NCI-H2171 (cell line): ENCODE data around the gene CCDC157.

Experiments
- DNase-seq: peaks from one replicate; lab custom pipeline; 2025; lab: John Stamatoyannopoulos, UW

CCDC157 gene

DNA sequence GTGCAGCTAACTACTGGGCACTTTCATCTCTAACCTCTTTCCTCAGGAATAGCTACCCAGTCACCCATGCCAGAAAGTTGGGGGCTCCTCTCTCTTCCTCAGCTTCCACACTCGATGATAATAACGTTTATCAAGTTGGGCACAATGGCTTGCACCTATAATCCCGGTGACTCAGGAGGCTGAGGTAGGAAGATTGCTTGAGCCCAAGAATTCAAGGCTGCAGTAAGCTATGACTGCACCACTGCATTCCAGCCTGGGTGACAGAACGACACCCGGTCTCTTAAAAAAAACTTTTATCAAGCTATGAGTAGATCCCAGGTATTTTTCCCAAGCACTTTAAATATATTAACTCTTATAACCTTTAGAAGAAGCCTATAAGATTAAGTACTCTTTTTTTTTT lies 2.2 kb upstream of the CCDC157 start:
- no peak for DNase-seq

DNA sequence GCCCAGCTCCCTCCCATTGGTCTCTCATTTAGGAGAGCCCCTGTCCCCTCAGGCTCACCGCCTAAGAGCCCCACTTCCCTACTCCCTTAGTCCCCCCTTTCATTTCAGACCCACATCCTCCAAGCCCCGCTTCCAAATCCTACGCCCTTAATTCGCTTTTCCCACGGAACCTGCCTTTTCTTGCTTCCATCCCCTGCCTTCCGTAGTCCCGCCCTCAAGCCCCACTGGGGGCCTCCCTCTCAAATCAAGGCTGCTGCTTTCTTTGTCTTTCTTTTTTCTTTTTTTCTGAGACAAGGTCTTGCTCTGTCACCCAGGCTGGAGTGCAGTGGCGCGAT lies 396 bp downstream of the CCDC157 start:
- DNase-seq, result no peak

DNA sequence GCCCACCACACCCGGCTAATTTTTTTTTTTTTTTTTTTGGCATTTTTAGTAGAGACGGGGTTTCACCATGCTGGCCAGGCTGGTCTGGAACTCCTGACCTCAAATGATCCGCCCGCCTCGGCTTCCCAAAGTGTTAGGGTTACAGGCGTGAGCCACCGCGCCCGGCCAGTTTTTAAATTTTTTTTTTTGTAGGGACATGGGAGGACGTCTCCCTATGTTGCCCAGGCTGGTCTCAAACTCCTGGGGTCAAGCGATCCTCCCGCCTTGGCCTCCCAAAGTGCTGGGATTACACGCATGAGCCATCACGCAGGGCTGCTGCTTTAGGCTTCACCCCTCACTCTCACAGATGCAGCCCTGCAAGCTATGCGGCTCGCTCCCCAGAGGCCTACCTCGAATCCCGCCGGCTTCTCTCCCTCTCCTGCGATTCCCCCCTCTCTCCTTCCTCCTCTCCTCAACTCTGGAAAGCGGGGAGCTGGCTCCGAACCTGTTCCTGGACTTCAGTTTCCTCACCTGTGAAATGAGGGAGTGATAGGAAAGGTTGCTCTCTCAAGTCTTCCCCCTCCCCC lies 926 bp downstream of the CCDC157 start:
- no peak for DNase-seq

DNA sequence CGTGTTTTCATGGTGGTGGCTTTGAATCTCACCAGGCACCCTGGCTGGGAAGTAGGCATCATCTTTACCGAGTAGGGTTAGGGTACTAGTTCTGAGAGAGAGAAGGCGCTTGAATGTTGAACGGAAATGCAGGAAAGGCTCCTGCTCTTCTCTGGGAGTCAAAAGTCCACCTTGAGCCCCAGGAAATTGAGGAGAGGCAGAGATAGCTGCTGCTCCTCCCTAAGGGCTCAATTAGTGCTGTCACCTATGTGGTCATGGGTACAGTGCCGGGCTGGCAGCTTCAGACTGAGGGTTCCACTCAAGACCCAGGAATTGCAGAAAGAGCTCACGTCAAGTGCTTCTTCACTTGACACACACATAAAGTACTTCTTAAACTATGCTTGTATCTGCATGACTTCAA lies 1.7 kb downstream of the CCDC157 start:
- no peak for DNase-seq

DNA sequence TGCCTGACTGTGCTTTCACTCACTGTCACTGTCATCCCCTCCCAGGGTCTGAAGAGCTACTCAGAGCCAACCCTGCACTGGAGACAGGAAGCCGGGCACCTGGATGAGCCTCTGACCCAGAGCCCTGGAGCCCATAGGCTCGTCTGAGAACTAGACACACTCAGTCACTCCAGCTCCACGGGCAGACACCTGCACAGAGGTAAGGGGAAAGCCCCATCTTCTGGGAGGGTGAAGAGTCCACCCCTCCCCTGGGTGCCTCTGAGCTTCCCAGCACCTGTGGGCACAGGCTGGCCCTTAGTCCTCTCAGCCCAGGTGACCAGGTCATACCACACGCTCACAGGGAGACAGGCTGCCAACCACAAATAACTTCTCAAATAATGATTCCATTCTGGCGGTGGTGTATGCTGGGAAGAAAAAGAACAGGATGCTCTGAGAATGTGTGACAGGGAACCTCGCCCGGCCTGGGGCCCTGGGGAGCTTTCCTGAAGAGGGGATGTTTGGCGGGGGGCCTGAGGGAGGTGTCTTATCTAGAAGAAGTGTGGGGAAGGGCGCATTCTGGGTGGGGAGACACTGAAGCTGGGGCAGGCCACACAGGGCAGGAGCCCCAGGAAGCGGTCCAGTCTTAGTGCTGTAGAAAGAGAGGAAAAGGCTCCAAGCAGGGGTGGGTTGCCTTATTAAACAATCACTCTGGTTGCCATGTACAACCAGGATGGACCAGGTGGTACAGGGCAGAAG lies 5.3 kb downstream of the CCDC157 start:
- no peak for DNase-seq

DNA sequence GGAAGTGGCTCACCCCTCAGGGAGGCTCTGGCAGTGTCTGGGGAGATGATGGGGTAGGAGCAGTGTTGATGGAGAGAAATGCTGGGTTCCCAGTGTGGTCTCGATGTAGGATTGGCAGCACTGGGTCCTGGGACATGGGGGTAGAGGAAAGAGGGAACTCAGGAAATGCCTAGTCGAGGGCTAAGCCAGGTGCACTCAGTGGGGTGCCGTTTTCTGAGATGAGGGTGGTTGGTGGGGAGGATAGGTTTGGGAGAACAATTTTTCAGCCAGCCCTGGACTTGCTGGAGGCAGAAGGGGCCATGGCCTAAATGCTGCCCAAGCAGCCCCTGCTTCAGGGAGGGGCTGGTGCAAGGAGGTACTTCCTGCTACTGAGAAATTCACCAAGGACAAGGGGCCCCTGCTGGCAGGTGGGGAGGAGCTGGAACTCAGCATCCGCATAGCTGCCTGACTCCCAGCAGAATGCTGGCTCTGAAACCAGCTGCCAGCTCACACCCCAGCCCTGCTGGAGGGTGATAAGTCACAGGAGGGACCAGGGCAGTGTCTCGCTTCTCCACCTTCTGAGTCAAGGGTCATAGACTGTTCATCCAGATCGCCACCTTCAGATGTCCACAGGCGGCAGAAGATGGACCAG lies 6.0 kb downstream of the CCDC157 start:
- DNase-seq, result no peak

DNA sequence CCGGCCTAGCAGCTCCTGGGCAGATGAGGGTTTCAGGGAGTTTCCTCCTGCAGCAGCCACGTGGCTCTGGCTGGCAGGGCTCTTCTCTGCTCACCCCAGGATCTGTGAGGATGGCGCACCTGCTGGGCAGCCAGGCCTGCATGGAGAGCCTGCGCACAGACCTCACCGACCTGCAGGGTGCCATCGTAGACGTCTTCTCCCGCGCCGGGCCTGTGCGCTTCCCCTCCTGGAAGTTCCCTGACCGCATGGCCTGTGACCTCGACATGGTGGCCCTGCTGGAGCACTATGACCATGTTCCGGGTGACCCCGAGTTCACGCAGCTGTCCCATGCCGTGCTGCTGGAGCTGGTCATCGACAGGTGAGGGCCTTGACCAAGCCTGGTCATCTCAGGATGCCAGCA lies 9.1 kb downstream of the CCDC157 start:
- DNase-seq, result no peak

DNA sequence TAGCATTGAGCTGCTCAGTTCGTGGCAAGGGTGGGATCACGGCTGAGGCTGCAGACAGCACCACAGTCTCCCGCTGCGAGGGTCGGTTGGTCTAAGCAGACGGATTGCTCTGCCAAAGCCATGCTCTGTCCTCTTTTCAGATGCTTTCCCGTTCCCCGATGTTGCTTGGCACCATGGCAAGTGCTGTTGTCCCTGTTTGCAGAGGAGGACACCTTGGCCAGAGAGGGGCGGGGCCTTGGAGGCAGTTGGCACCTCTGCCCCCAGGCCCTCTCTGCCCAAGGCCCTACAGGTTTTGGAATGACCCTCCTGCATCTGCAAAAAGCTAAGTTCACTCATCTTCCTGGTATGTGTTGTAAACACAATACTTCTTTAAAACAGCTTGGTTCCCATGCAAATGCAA lies 11.6 kb downstream of the CCDC157 start:
- no peak for DNase-seq

DNA sequence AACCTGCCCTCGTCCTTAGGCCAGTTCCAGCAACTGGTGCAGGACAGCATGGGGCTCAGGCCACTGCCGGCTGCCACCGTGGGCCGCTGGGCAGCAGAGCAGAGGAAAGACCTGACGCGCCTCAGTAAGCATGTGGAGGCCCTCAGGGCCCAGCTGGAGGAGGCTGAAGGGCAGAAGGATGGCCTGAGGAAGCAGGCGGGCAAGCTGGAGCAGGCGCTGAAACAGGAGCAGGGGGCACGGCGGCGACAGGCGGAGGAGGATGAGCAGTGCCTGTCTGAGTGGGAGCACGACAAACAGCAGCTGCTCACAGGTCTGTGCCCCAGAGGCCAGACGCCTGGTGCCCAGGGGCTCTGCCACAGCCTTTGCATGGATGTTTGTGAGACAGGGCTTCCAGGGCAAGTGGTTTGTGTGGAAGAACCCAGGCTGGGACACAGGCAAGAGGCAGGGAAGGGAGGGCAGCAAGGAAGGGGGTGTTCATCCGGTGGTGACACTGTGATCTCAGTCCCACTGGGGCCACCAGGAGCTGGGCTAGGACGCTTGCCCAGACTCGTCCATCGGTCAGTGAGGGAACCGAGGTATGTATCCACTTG lies 13.9 kb downstream of the CCDC157 start:
- peak; percentile 57 for DNase-seq

DNA sequence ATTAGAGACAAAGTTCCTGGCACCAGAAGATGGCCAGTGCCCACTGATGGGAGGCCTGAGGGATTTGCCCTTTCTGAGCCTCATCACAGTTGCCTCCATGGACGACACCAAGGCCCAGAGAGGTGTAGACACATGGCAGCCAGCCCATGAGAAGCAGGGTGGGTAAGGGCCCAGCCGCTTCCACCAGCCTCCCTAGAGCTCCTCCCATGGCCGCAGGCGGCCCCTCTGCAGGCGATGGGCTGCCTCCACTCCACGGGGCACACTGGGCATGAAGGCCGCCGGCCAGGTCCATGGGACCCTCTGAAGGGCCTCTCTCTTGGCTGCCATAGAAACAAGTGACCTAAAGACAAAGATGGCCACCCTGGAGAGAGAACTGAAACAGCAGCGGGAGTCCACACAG lies 14.5 kb downstream of the CCDC157 start:
- DNase-seq, result no peak

DNA sequence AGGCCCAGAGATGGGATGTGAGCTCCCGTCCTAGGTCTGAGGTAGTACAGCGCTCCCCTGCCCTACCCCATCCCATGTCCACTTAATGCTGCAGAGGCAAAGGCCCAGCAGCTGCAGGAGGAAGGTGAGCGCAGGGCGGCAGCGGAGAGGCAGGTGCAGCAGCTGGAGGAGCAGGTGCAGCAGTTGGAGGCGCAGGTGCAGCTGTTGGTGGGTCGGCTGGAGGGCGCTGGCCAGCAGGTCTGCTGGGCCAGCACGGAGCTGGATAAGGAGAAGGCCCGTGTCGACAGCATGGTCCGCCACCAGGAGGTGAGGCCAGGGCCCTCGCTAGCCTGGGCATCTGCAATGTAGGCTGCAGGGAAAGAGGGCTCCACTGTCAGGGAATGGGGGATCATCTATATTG lies 15.2 kb downstream of the CCDC157 start:
- DNase-seq, result no peak

DNA sequence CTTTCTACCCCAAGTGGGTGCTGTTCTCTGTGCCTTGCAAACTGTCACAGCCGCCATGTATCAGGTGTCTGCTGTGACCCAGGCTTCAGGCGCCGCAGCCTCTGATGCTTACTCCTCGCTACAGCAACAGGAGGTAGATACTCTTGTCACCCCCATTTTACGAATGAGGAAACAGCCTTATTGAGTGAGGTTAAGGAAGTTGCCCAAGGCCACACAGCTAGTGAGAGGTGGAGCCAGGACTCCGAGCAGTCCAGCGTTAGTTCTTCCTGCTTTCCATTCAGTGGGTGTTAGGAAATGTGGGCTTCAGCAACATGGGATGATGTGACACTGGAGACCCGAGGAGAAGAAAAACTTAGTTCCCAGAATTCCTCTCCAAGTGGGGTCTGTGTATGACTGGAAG lies 16.1 kb downstream of the CCDC157 start:
- no peak for DNase-seq

DNA sequence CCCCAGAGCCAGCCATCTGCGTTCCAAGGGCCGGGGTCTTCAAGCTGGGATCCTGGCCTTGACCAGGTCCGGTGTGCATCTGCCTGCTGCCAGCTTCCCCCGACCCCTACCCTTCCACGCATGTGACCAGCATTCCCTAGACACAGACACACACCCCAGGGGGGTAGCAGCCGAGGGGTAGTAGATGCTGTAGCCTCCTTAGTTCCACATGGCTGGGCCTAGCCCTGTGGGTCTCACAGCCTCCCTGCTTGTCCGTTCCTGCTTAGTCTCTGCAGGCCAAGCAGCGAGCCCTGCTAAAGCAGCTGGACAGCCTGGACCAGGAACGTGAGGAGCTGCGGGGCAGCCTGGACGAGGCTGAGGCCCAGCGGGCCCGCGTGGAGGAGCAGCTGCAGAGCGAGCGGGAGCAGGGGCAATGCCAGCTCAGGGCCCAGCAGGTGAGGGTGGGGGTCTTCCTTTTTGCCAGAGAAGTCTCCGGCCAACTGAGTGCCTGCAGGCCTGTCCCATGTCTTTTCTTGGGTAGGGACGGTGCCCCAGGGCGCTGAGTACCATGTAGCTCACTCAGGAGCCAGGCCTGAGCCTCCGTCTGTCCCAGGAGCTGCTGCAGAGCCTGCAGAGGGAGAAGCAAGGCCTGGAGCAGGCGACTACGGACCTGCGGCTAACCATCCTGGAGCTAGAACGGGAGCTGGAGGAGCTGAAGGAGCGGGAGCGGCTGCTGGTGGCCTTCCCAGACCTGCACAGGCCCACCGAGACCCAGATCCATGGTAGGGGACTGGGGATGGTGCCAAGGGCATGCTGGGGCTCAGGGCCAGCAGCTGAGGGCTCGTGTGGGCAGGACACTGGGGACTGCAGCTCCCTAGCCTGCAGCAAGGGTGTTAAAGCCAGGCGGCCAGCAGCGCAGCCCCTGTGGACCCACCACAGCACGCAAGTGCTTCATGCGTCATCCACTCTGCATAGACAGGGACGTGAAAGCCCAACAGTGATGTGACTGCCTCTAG lies 16.8 kb downstream of the CCDC157 start:
- no peak for DNase-seq

DNA sequence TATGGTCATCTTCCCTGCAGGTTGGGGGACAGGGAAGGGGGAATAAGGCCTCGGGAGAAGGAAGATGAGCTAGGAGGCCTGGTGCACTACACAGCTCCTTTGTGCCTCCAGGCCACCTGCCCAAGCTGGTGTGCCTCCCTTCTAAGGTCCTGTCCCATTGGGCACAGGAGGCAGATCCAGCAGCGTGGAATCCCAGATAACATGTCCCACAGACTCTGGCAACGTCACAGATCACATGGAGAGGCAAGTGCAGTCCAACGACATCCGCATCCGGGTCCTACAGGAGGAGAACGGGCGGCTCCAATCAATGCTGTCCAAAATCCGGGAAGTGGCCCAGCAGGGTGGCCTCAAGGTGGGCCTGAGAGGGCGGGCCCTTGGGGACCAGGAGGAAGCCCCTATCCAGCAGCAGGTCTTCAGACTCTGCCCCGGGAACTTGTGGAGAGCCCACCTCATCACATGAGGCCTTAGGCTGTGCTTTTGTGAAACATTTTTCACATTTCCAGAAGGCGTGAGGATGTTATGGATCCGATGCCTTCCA lies 18.6 kb downstream of the CCDC157 start:
- no peak for DNase-seq

DNA sequence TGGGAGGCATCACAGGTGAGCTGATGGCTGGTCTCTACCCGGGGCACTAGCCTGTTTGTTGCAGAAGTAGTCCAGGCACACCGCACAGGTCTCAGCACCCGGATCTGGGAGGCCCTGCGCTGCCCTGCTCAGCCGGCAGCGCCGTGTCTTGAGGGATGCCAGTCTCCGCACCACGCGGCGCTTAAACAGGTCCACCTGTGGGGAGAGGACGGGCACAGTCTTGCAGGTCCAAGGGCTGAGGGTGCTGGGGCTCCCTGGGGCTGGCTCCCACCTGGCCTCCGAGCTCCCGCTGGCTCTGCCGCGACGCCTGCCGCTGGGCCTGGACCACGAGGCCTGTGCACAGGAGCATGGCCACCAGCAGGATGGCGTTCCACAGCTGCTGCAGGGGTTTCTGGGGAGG lies 23.2 kb downstream of the CCDC157 start:
- no peak for DNase-seq

DNA sequence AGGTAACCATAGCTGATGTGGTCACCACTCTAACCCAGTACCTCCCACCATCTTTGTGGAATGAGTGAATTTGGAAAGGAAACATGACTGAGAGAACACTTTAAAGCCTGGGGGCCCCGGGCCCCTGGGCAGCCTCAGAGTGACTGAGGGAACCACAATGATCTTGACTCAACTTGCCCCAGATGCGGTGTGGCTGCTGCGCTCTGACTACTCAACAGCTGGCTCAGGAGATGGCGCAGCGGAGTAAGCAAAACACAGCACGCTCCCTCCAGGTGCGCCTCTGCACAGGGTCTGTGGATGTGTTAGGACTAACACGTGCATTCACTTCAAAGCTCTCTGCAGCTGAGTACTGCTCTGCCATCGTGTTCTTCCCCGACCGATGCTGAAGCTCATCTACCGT lies 24.5 kb downstream of the CCDC157 start:
- DNase-seq, result no peak

DNA sequence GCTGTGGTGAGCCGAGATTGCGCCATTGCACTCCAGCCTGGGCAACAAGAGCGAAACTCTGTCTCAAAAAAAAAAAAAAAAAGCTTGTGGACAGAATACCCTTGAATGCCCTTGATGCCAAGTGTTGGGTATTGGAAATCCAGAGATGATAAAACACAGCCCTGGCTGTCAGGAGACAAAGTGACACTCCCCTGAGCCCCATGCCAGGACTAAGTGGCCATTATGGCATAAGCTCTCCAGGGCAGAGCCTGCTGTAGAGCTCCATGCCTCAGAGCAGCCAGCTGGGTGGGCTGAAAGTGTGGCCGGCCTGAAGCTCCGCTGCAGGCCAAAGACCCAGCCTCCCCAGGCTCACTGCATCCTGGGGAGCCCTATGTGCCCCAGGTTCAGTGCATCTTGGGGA lies 25.5 kb downstream of the CCDC157 start:
- no peak for DNase-seq

DNA sequence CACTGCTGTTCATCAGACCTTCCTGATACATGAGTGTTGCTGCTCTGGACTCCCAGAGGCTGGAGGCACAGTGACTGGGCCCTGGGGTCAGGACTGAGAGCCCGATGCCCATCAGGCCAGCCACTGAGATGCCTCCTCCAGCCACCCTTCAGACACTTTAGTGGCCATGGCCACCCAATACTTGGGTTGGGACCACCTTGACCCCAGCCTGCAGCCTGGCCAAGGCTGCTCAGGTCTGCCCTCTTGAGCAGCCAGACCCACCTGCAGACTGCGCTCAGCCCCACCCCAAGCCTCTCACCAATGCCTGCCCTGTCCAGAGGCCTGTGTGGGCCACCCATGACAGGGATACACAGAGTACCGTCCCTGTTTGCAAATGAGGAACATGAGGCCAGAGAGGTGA lies 26.3 kb downstream of the CCDC157 start:
- DNase-seq, result no peak

DNA sequence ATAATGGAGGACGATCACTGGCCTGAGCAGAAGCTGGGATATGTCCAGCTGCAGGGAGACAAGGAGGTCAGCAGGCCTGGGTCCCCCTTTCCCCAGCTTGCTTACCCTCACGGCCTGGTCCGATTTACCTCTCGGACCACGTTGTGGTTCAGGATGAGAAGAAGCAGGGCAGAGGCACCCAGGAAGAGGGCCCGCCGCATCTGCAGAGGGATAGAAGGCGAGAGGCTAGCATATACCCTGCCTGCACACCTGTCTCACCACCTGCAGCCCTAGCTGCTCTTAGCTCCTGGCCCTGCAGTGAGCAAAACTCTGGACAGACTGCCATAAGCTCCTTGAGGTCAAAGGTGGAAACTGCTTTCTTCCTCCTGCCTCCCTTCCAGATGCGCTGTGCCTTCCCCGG lies 29.1 kb downstream of the CCDC157 start:
- DNase-seq, result no peak

DNA sequence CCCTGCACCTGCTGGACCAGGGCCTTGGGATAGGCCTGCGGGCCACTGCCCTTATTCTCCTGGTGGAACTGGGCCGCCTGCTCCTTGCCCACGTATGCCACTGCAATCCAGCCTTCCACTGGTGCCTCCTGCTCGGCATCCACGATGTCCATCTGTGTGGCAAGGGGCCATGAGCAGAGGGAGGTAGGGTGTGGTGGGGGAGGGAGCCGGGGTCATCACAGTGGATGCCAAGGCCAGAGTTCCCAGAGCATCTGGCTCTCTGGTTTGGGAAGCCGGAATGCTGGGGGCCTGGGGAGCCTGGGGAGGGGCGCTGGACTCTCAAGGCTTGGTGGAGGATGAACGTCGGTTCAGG lies 29.8 kb downstream of the CCDC157 start:
- no peak for DNase-seq

DNA sequence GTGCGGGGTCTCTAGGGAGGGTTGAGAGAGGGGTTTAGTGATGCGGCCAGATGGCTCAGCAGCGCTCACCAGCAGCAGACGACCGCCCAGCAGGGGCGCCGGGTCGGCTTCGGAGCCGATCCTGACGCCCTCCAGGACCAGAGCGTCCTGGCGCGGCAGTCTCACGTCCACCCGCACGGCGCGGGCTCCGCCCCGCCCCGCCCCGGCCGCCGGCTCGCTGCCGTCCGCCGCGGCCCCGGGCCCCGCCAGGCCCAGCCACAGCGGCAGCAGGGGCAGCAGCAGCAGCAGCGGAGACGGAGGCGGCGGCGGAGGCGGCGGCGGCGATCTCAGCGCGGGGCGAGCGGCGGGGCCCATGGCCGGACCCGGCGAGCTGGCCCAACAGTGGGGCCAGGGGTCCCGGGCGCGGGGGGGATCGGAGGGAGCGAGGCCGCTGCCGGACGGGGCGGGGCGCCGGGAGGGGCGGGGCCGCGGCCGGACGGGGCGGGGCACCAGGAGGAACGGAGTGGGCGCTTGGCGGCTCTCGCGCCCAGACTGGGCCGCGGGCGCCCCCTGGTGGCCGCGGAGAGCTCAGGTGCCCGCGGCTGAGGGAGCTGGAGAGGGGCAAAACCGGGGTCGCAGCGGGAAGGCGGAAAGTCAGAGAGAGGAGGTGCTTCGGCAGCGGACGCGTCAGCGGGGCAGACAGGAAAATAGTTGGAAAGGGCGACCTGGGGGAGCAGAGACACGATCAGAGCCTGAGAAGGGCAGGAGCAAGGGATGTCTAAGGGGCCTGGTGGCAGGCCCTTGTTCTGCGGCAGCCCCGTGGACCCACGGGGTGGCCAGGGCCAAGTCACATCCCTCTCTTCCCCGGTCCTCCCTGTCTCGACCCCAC lies 30.4 kb downstream of the CCDC157 start, which contains the start of gene RNF215:
Gene RNF215, minus strand, starts transcription at position 452 of the 868 bp plus-strand sequence. Its CDS starts 98 bp downstream, at position 354.
- peak; percentile 70 for DNase-seq
